AG20443 (cell line): ENCODE data around the gene MGAT4C.
"Not testable (repeated sequence)": the region's sequence is repeated elsewhere in the genome, so short reads cannot be mapped to it uniquely, and the experiment has no call there.

Experiments
- DNase-seq: peaks from one replicate; pipeline ENCODE4 v3.0.0; 2012; ENCODE audit warnings: low spot score, mixed read lengths

Gene MGAT4C

DNA sequence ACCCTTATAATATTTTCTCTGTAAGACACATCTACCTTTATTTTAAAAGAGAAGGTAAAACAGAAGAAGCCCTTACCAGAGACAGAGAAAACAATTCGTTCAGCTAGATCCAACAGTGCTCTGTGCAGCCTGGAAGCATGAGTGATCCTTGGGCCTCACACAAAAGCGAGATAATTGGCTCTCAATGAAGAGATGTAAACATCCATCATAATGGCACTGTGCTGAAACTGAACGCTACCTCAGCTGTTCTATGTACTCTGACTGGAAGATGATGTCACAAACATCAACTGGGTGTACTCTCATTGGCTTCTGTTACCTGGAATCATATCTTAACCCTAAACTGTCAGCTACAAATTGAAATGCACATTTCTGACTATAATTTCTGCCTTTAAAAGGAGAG is at the start of gene MGAT4C:
MGAT4C (minus strand) TSS at position 229 of the 400 bp plus-strand sequence.
- DNase-seq, result no peak

DNA sequence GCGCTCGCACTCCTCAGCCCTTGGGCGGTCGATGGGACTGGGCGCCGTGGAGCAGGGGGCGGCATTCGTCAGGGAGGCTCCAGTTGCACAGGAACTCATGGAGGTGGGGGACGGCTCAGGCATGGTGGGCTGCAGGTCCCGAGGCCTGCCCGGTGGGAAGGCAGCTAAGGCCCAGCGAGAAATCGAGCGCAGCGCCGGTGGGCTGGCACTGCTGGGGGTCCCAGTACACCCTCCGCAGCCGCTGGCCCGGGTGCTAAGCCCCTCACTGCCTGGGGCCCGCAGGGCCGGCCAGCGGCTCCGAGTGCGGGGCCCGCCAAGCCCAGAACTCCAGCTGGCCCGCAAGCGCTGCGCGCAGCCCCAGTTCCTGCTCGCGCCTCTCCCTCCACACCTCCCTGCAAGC is 40.2 kb upstream of the MGAT4C start:
- not testable (repeated sequence) for DNase-seq

DNA sequence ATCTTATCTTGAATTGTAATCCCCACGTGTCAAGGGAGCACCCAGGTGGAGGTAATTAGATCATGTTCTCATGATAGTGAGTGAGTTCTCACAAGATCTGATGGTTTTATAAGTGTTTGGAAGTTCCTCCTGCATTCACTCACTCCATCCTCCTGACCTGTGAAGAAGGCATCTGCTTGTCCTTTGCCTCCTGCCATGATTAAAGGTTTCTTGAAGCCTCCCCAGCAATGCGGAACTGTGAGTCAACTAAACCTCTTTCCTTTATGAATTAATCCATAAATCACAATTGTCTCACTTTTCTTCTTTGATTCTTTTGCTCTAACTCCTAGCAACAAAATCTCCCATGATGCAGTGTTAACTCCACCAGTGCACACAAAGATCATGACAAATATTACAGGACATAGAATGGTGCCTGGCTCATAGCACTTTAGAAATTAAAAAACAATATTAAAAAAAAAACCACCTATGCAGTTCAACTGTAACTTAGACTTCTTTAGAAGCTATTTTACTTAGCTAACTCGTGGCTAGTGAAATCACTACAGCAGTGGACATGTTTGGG is 37.6 kb upstream of the MGAT4C start:
- DNase-seq, result no peak

DNA sequence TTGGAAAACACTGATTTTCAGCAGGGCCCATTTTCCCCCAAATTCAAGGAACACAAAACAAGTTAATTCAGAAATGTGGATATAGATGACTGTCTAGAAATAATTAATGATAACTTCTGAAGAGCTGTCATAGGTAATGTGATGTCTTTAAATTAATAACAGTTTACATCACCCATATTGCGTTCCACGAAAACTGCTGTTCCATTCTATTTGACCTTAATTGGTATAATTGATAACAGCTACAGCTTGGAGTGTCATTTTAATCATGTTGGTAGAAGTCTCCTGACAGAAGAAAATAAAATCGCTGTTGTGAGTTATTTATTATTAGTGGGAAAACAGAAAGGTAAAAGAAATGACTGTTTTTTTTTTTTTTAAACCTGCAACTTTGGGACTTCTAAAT is 36.3 kb upstream of the MGAT4C start:
- no peak for DNase-seq

DNA sequence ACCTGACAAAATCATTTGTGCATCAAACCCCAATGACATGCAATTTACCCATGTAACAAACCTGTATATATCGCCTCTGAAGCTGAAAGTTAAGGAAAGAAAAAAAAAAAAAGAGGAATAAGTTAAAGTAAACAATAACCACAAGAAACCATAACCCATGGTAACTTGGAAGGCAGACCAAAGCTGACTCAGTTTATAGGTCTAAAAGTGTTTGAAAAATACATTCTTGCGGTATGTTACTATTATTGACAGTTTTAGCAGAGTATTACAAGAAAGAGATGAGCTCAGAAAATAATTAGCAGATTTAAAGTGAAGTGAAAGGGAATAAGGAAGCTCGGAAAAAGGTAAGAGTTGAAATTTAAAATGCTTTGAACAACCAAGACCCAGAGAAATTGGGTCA is 34.4 kb upstream of the MGAT4C start:
- no peak for DNase-seq

DNA sequence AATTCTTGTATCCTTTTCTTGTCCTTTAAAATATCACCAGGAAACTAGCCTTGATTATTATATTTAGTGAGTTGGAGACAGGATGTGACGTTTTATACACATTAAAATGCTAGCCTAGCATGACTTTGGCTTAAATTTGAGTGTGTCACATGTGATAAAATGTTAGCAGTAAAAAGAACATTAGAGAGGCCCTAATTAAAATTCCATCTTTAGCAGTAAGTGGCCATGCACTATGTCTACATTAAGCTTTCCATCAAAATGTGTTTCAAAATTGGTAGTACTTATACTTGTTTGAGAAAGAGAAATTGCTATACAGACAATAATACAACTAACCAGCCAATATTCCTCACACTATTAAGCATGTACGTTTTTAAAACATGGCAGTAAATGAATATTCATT is 29.9 kb upstream of the MGAT4C start:
- DNase-seq, result no peak

DNA sequence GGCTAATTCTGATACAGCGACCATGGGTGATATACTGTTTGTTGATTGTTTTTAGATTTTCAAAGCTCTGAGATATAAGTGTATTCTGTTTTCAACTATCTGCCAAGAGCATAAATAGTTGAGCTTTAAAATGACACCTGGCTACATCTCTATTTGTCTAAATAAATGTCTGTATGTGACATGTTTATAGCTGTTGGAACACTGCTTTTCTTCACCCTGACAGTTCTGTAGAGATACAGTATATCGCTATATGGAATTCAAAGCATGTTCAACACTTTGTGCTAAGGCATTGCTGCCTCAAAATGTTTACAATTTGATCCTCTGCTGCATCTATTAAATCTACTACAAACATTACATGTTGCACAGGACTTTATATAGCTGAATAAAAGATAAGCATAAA is 27.4 kb upstream of the MGAT4C start:
- no peak for DNase-seq

DNA sequence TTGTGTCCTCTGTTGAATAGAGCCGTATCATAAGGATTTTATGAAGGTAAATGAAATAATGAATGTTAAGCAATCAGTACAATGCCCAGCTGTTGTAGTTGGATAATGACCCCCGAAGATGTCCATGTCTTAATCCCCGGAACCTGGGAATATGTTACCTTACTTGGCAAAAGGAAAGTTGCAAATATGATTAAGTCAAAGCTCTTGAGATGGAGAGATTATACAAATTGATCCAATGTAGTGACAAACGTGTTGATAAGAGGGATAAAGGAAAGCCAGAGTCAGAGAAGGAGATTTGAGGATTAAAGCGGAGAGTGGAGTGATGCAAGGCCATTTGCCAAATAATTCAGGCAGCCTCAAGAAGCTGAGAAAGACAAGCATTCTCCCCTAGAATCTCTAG is 19.2 kb upstream of the MGAT4C start:
- no peak for DNase-seq

DNA sequence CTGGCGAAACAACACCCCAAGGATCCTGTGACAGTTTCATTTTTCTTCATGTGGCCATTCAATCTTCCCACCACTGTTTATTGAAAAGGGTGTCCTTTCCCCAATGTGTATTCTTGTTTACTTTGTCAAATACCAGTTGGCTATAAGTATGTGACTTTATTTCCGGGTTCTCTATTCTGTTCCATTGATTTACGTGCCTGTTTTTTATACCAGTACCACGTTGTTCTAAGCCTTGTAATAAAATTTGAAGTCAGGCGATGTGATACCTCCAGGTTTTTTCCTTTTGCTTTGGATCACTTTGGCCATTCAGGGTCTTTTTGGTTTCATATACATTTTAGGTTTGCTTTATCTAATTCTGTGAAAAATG is 9.1 kb upstream of the MGAT4C start:
- no peak for DNase-seq

DNA sequence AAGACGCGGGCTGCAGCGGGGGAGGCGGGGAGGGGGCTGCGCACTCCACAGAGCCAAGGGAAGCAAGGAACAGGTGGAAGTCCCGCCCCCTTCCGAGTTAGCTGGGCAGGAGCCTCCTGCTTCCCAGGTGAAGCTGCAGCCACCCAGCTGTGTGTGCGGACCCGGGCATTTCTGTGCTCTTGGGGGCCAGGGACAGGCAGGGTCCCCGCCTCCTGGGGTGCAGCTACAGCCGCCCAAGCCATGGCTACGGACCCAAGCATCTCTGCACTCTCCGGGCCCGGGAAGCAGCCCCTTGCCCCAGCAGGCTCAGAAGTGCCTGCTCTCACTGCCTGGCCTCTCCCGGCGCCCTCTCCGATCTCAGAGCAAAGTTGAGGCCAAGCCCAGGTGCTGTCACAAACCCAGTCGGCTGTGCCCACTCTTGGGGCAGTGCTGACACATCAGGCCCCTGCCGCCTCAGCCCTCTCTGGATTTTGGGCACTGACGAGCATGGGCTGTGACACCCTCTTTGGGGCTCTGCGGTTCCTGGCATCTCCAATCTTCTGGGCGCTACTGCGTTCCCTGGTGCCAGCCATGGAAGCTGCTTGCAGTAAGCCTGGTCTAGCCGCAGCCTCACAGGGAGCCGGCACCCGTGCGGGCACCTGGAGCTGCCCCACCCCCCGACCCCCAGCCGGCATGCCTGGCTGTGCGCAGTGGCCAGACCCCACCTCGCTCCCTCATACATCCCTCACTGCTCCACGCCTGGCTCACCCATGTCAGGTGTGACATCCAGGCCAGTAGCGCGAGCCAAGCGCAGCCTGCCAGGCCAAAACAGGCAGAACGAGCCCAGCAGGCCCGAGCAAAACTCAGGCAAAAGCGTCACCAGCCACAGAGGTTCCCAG is 8.5 kb upstream of the MGAT4C start:
- no peak for DNase-seq

DNA sequence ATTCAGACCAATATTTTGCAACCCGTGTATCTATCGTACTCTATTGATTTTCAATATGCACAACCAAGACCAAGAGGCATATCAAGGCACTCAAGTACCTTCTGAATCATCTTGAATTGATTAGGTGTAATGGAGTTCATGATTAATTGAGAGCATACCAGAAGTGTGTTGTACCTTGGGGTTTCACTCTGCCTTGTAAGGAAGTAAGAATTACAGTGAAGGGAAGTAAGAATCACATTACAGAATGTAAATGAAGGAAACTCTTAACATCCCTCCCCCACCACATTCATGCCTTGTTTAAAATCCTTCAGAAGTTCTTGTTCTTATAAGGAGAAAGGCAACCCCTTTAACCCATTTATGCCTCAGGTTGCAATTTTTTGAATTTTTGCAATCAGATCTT is 5.4 kb upstream of the MGAT4C start:
- no peak for DNase-seq

DNA sequence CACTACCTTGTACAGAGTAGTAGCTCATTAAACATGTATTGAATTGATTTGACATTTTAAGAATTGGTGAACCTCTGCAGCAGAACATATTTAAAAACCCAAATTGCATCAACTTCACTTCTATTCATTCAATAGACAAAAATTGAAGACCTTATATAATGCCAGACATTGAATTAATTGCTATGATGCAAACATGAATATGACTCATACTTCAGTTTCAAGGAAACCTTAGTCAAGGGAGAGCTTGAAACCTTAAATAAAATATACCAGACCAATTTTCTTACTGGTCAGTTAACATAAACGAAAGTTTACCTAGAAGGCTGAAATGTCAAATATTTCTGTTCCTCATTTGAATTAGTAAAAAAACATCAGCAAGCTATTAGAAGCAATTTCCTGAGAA is 5.0 kb upstream of the MGAT4C start:
- DNase-seq, result no peak

DNA sequence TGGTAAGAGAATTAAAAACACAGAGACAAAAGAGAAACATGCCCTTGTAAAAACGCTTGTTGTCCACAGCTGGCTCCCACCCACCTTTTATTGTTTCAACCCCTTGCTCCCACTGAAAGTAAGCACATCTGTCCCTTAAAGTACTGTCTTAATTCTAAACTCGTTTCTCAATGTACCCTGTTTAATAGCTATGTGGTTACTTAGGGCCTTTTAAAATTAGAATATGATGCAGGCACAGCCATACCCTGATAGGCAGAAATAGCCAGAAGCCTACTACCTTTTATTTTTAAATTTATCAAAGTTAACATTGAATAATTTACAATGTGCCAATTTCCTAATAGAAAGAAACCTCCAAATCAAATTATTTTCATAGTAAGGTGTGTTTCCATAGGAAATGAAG is 4.0 kb upstream of the MGAT4C start:
- DNase-seq, result no peak

DNA sequence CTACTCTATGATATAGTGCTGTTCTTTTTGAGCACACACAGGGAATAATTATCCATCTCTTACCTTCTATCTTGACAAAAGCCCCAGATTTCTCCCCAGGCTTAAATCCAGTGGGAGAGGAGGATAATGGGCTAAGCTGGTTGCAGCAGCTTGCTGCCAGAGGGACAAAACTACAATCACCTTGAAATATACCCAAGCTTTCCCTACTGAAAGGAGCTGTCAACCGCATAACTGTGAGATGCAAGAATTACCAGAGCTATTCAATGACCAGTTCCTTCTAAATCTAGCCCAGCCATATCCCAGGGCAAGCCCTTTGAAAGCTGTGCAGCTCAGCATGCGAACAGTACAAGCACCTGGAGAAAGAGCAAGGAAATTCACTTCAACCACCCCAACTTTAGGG is 943 bp upstream of the MGAT4C start:
- no peak for DNase-seq

DNA sequence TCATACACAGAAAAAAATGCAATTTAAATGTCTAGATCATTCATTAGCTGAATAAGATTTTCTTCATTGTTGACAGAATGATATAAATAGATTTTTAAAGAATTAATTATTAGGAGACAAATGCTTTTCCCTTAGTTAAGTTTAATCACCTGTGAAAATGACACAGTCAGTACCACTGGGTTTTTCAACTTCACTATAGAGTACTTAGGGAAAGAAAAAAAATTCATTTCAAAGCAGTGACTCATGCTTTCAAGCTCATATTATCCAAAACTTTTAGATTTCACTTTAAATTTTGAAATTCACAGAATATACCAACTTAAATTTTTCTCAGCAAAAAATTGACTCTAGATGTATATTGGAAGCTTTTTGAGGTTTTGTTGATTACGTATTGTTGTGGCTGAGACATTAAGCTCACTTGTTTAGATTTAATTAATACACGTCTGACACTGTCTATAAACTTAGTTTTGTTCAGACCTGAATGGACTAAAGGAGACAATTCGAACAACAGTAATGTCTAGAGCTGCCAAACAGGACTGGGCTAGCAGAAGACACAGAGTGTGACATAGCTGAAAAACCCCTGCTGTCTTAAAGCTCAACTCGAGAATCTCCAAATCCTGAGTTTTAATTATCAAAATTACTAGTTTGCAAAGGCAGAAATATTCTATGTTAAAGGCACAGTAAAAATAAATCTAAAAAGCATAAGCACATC is 1.6 kb downstream of the MGAT4C start:
- DNase-seq, result no peak

DNA sequence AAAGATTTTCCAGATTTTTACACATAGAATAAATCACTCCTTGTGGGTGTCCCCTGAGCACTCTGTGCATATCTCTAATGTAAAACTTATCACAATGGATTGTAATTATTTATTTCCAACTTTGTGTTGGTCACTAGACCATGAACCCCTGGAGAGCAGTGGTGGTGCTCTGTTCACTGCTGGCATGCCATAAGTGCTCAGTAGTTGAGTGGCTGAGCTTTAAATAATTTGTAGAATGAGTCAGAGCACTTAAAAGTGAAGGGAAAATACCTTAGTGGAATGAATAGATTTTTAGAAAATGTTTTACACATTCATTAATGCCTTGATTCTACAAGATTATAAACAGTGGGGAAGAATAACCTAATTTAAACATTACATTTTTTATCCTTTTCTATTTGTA is 6.3 kb downstream of the MGAT4C start:
- DNase-seq, result no peak

DNA sequence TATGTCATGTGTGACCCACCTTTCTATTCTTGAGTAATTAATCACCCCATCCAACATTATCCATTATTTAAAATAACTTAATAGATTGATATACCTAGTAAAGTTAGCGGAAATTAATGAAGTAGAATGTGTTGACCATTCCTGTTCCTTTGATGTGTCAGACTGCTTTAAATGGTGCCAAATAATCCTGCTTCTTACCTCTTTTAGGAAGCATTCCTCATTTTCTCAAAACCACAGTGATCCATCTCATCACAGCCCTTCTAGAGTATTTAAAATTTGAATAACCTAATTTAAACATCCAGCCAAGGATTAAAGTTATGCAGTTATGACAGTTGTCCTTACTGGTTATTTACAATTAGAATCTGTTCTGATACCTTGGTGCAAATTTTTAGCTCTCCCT is 6.9 kb downstream of the MGAT4C start:
- no peak for DNase-seq

DNA sequence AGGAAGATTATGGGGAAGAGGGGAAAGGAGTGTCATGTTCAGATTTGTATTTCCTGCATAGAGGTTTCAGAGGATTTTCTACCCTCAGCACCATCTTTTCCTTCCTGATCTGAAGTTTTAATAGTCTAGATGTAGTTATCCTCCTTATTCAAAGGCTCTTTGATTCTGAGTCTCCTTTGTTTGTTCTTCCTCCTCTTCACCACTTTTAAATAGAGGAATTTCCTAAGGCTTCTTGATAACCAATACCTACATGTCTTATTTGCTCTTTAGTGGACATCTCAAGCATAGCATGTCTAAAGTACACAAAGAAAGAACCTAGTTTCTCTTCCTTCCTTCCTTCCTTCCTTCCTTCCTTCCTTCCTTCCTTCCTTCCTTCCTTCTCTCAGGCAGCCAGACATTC is 8.3 kb downstream of the MGAT4C start:
- DNase-seq, result no peak

DNA sequence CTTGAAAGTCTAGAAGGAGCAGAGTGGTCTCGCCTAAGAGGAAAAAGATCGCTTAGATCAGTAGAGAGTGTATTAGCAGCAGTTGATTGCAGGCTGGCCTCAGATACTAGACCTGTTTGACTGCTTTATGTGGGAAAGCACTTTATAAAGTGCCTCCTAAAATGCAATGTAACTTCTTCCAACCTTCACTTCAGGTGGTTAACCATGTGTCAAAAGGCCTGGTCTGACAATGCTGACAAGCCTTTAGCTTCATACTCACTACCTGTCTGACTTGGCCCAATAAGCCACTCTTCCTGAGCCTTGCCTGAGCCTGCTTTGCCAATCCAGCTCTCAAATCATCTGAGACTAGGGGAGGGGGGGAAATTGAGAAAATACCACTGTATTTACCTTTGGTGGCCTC is 14.6 kb downstream of the MGAT4C start:
- DNase-seq, result no peak

DNA sequence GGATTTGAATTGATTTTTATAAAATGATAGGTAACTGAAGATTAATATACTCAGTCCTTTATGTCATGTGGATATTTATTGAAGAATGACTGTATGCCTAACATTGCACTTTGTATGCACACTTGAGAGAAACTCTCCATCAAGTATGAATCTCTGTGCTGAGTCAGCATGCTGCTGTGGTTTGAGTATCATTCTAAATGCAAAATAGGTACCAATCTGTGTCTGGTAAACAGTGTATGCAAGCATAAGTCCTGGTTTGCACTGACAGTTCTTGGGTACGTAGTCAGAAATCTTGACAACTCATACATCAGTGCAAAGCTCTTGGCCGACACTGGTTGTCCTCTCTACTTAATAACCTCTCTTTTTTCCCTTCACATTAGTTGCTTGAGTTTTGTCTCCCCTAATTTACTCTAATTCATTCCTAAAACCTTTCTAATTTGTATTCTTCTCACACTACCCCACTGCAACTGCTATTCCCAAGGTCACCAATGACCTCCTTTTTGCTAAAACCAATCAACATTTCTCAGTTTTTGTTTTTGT is 21.8 kb downstream of the MGAT4C start:
- no peak for DNase-seq

DNA sequence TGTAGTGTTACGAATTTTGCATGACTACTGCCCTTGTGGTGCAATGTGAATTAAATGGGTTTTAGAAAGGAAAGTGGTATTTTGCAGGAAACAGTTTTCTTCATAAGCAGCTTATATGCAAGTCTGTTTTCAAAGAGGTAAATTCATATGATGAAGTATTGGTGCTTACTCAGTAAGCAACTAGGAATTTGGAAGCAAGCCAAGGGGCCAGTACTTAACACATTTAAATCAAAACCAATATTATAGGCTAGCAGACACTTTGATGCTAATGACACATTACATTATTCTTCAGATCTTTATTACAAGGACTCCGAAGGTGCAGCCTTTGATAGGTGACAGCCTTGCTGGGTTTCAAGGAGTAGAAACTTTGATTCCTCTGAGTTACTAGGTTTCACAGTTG is 23.1 kb downstream of the MGAT4C start:
- DNase-seq, result no peak

DNA sequence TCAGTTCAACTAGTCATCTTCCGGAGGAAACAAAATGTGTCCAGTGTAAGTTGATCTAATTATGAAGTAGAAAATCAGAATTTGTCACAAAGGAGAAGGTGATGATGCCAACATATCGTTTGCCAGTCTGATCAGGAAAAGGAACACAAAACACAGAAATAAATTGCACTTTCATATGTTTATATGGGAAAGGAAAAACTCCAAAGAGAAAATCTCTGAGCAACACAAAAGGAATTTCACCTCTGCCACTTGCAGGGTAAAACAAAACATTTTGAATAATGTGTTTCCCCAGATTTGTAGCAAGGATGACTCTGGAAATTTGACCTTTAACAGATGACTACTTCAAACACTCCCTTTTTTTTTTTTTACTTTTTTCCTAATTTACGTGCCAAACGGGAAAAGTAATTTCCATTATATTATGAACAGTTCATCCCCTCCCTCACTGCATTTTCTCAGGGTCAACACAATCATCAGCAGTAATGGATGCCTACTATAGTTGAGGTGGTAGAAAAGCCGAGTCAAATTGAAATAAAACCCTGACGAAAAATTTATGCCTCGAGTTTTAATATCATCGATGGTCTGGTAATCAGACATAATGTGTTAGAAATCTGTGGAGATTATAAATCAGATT is 25.6 kb downstream of the MGAT4C start:
- DNase-seq, result no peak

DNA sequence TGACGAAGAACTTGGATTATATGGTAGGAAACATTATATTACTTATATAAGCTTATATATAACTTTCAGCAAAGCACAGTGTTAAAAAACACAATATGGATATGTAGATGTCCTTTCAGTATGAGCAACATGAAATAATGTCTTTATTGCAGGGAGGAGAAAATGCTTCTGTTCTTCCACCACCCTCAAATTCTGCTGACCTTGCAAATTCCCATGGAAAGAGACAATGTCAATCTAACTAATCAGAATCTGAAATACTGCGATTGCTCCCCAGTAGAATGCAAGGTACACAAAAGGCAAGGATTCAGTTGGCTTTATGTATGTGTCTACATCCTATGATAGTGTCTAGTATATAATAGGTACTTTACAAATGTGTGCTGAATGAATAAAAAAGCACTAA is 26.4 kb downstream of the MGAT4C start:
- DNase-seq, result no peak
